SKM-1 treated with dmso at 0.1 percent for 144 hours (cell line): ENCODE measurements around the gene RLN2.

Source experiments
- DNase-seq: peaks from one replicate; lab custom pipeline; 2025; ENCODE audit not compliant: unreplicated experiment; lab: John Stamatoyannopoulos, UW

The RLN2 gene

DNA sequence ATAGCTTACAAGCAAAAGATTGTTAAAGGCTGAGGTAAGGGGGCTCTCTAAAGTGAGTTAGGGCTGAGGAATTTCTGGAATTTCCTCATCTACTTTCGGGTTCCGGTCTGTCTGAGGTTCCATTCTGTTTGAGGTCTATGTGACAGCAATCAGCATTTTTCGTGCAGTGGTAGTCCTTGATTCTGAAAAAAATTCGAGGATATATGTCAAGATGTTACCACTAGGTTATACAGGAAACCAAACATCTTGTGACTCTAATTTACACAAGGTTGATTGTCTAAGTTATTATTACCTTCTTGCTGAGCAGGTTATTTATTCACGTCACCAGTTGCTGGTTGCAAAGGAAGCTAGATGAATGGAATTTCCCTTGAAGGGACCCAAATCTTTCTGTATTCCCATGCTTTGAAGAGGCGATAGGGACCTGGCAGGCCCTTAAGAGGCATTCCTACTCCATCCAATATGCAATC lies 35.2 kb downstream of the RLN2 start:
- no peak for DNase-seq

- DNase-seq, result no peak
Observed at GRCh38 chr9:5265939-5266338, 38.6 kb downstream of the RLN2 start.

- no peak for DNase-seq
Observed at GRCh38 chr9:5264219-5264595, 40.3 kb downstream of the RLN2 start.

- DNase-seq, result no peak
Observed at GRCh38 chr9:5263351-5264218, 40.9 kb downstream of the RLN2 start.
